SK-N-SH treated with all-trans-retinoic acid at 6 μM for 48 hours (cell line): ENCODE results near the gene ZMAT3.

Experiments used
- ATAC-seq: fragments of 200-7000 bp; cut with Tn5 transposase; 3 replicates; pipeline ENCODE4 v1.9.1; 2020; ENCODE audit warnings: mild to moderate bottlenecking, moderate library complexity
- ARNTL ChIP-seq: fragments of 450-650 bp; formaldehyde crosslinking; IDR thresholded peaks from 2 replicates; pipeline ENCODE4 v1.5.0; 2020; ENCODE audit warnings: low read depth, mild to moderate bottlenecking, moderate library complexity, borderline replicate concordance
- BACH2 ChIP-seq: fragments of 250-450 bp; sonication (Bioruptor Pico); IDR thresholded peaks from 2 replicates; pipeline ENCODE4 v1.9.0; 2021; ENCODE audit warnings: mild to moderate bottlenecking, borderline replicate concordance
- CREB5 ChIP-seq: fragments of 250-450 bp; sonication (Bioruptor Pico); IDR thresholded peaks from 2 replicates; pipeline ENCODE4 v1.5.1; 2020; ENCODE audit warnings: low read depth, mild to moderate bottlenecking, moderate library complexity
- CSRNP3 ChIP-seq: fragments of 250-450 bp; sonication (Bioruptor Pico); IDR thresholded peaks from 2 replicates; pipeline ENCODE4 v1.5.1; 2021; ENCODE audit warnings: mild to moderate bottlenecking, moderate library complexity
- ESRRG ChIP-seq: fragments of 250-450 bp; sonication (Bioruptor Pico); IDR thresholded peaks from 2 replicates; pipeline ENCODE4 v1.6.1; 2021; ENCODE audit warnings: mild to moderate bottlenecking
- GLIS3 ChIP-seq: fragments of 250-450 bp; sonication (Bioruptor Pico); IDR thresholded peaks from 2 replicates; pipeline ENCODE4 v1.5.0; 2020; ENCODE audit warnings: mild to moderate bottlenecking, moderate library complexity
- ISL1 ChIP-seq: fragments of 250-450 bp; sonication (Bioruptor Pico); IDR thresholded peaks from 2 replicates; pipeline ENCODE4 v2.1.2; 2022; ENCODE audit warnings: mild to moderate bottlenecking, moderate library complexity
- OSR1 ChIP-seq: fragments of 250-450 bp; sonication (Bioruptor Pico); IDR thresholded peaks from 2 replicates; pipeline ENCODE4 v1.8.0; 2022; ENCODE audit warnings: moderate library complexity, mild to moderate bottlenecking, inconsistent platforms
- PATZ1 ChIP-seq: fragments of 250-450 bp; sonication (Bioruptor Pico); IDR thresholded peaks from 2 replicates; pipeline ENCODE4 v1.8.0; 2020; ENCODE audit warnings: mild to moderate bottlenecking, moderate library complexity, borderline replicate concordance
- POU6F1 ChIP-seq: fragments of 250-450 bp; sonication (Bioruptor Pico); IDR thresholded peaks from 2 replicates; pipeline ENCODE4 v1.8.0; 2021; ENCODE audit warnings: low read depth, mild to moderate bottlenecking, moderate library complexity, borderline replicate concordance
- PPARA ChIP-seq: fragments of 250-450 bp; sonication (Bioruptor Pico); IDR thresholded peaks from 2 replicates; pipeline ENCODE4 v1.5.0; 2020; ENCODE audit warnings: mild to moderate bottlenecking, borderline replicate concordance
- RARB ChIP-seq: fragments of 250-450 bp; sonication (Bioruptor Pico); IDR thresholded peaks from 2 replicates; pipeline ENCODE4 v1.8.0; 2021; ENCODE audit warnings: mild to moderate bottlenecking, moderate library complexity
- SNAI2 ChIP-seq: fragments of 250-450 bp; sonication (Bioruptor Pico); IDR thresholded peaks from 2 replicates; pipeline ENCODE4 v1.5.0; 2020; ENCODE audit warnings: mild to moderate bottlenecking, moderate library complexity
- TCF4 ChIP-seq: fragments of 250-450 bp; sonication (Bioruptor Pico); IDR thresholded peaks from 2 replicates; pipeline ENCODE4 v1.8.0; 2021; ENCODE audit warnings: mild to moderate bottlenecking, moderate library complexity, borderline replicate concordance
- TOX ChIP-seq: fragments of 250-450 bp; sonication (Bioruptor Pico); IDR thresholded peaks from 2 replicates; pipeline ENCODE4 v1.8.0; 2021; ENCODE audit warnings: mild to moderate bottlenecking, moderate library complexity, borderline replicate concordance
- TSHZ2 ChIP-seq: fragments of 250-450 bp; sonication (Bioruptor Pico); IDR thresholded peaks from 2 replicates; pipeline ENCODE4 v1.5.0; 2020; ENCODE audit warnings: mild to moderate bottlenecking, moderate library complexity
- ZC3H10 ChIP-seq: fragments of 250-450 bp; sonication (Bioruptor Pico); IDR thresholded peaks from 2 replicates; pipeline ENCODE4 v1.5.1; 2021; ENCODE audit warnings: mild to moderate bottlenecking, moderate library complexity
- ZFP3 ChIP-seq: fragments of 250-450 bp; sonication (Bioruptor Pico); IDR thresholded peaks from 2 replicates; pipeline ENCODE4 v1.5.0; 2020; ENCODE audit warnings: mild to moderate bottlenecking, moderate library complexity
- ZFP30 ChIP-seq: fragments of 450-650 bp; formaldehyde crosslinking; IDR thresholded peaks from 2 replicates; pipeline ENCODE4 v1.5.0; 2022; ENCODE audit warnings: mild to moderate bottlenecking, moderate library complexity
- ZNF565 ChIP-seq: fragments of 450-650 bp; formaldehyde crosslinking; conservative IDR thresholded peaks from 2 replicates; pipeline ENCODE4 v1.5.0; 2020; ENCODE audit warnings: low read depth, mild to moderate bottlenecking, moderate library complexity
- ZNF70 ChIP-seq: fragments of 450-650 bp; formaldehyde crosslinking; IDR thresholded peaks from 2 replicates; pipeline ENCODE4 v1.5.0; 2020; ENCODE audit warnings: mild to moderate bottlenecking, moderate library complexity
- ZNF8 ChIP-seq: fragments of 450-650 bp; formaldehyde crosslinking; IDR thresholded peaks from 2 replicates; pipeline ENCODE4 v1.5.0; 2020; ENCODE audit warnings: mild to moderate bottlenecking, moderate library complexity

The ZMAT3 gene

GRCh38 chr3:178989821-178990220, 81.8 kb downstream of the ZMAT3 start:
- no peak for TF ChIP-seq ZNF565 (CRISPR knock-in tag)

GRCh38 chr3:178987745-178988144, 83.9 kb downstream of the ZMAT3 start:
- TF ChIP-seq ZNF8: no peak
- TF ChIP-seq ARNTL (CRISPR knock-in tag): no peak
- TF ChIP-seq SNAI2 (CRISPR knock-in tag): no peak
- TF ChIP-seq TCF4 (CRISPR knock-in tag): no peak
- TF ChIP-seq ISL1 (CRISPR knock-in tag): no peak
- no peak for TF ChIP-seq TSHZ2 (CRISPR knock-in tag)
- no peak for TF ChIP-seq ZNF70 (CRISPR knock-in tag)
- TF ChIP-seq BACH2 (CRISPR knock-in tag): no peak
- no peak for TF ChIP-seq PATZ1
- no peak for TF ChIP-seq PPARA (CRISPR knock-in tag)
- no peak for ATAC-seq

More at GRCh38 chr3:178989821-178990220, 81.8 kb downstream of the ZMAT3 start:
- no peak for ATAC-seq

GRCh38 chr3:178986456-178986855, 85.2 kb downstream of the ZMAT3 start:
- no peak for TF ChIP-seq TCF4 (CRISPR knock-in tag)
- no peak for TF ChIP-seq ESRRG (CRISPR knock-in tag)
- no peak for TF ChIP-seq ARNTL (CRISPR knock-in tag)
- TF ChIP-seq CREB5 (CRISPR knock-in tag): no peak
- TF ChIP-seq ZFP30 (CRISPR knock-in tag): no peak
- no peak for TF ChIP-seq TSHZ2 (CRISPR knock-in tag)
- no peak for TF ChIP-seq ZNF8
- TF ChIP-seq CSRNP3 (CRISPR knock-in tag): no peak
- no peak for TF ChIP-seq ZNF70 (CRISPR knock-in tag)
- no peak for TF ChIP-seq PPARA (CRISPR knock-in tag)
- no peak for TF ChIP-seq POU6F1 (CRISPR knock-in tag)
- no peak for TF ChIP-seq ZC3H10 (CRISPR knock-in tag)
- TF ChIP-seq ZFP3 (CRISPR knock-in tag): no peak
- no peak for TF ChIP-seq OSR1
- no peak for TF ChIP-seq ISL1 (CRISPR knock-in tag)
- TF ChIP-seq SNAI2 (CRISPR knock-in tag): no peak
- TF ChIP-seq RARB (CRISPR knock-in tag): no peak
- TF ChIP-seq GLIS3: no peak
- TF ChIP-seq TOX: no peak
- no peak for TF ChIP-seq PATZ1
- ATAC-seq: no peak
